Epithelial cell of proximal tubule (primary cell): Measurements from ENCODE around the gene CMC1. TPM values are rescaled to one million over a fixed set of nuclear protein-coding genes. Genes with fewer than 3 reads are reported as not detected.

Source experiments
- DNase-seq: peaks from one replicate; pipeline ENCODE4 v3.0.0-alpha.2; 2011; ENCODE audit warnings: low read depth
- H3K4me3 ChIP-seq: 2 replicates; pipeline ENCODE4 v1.5.1; 2011; ENCODE audit warnings: low read depth, mild to moderate bottlenecking, low read length
- CTCF ChIP-seq: conservative IDR thresholded peaks from 2 replicates; pipeline ENCODE4 v1.5.1; 2012; ENCODE audit warnings: low read depth, mild to moderate bottlenecking, low read length
- total RNA-seq: library from RNA; depleted of rRNA; stranded (reverse); fragments of >200 nt; gene quantifications from 2 replicates; pipeline ENCODE4 v1.2.3, GENCODE V29; 2015

The CMC1 gene
- total RNA-seq, 1 donor from 2014 or later = 17.0 TPM

- peak within 1 kb of the TSS; percentile 82 for H3K4me3 ChIP-seq
- peak; percentile 18 for TF ChIP-seq CTCF
- DNase-seq = peak; percentile 53
Observed at GRCh38 chr3:28348629-28349468, 107.4 kb downstream of the CMC1 start, which contains the start of the genes AZI2 and ZCWPW2. AZI2 (minus strand) TSS chr3:28348824; CDS start chr3:28340617, 8,207 bp downstream. ZCWPW2 (plus strand) TSS chr3:28348721; CDS start chr3:28413069, 64,348 bp downstream.

- peak overlapping the region; percentile 82 for H3K4me3 ChIP-seq
- no peak for DNase-seq
- peak; percentile 1 for TF ChIP-seq CTCF
Observed at GRCh38 chr3:28349469-28350000, 108.1 kb downstream of the CMC1 start.

Other genes with a start within 250 kb of the CMC1 start
- gene ZCWPW2, start 107.1 kb downstream of the CMC1 start, total RNA-seq = 0.58 TPM in 1 of 2 replicates, not detected in the other
- 17.5 and 20.8 TPM in 2 replicates for gene AZI2, start 107.2 kb downstream of the CMC1 start, total RNA-seq